Body of pancreas (tissue), 4 donors: ENCODE results near the gene TICAM2.

ENCODE experiments used
- CTCF ChIP-seq, 7 experiments: fragments of 450-650 bp in 4 of 7; fragments of 200-600 bp in 3 of 7; sonication (generic) in 3 of 7; IDR thresholded peaks; one replicate each; pipeline ENCODE4 v1.5.1; 2016 to 2019; ENCODE audit warnings: antibody characterized with exemption in 7 of 7
- POLR2A ChIP-seq, 3 donors: fragments of 450-650 bp; IDR thresholded peaks; one replicate each; pipeline ENCODE4 v1.6.1; 2016; ENCODE audit warnings: antibody characterized with exemption in 3 of 3, mild to moderate bottlenecking in 2 of 3

GRCh38 chr5:115571441-115571878 is 30.8 kb downstream of the TICAM2 start:
- TF ChIP-seq POLR2A (IDR thresholded peaks at IDR 0.05) (peak in 1 of 3 donors; percentile 18), CTCF (IDR thresholded peaks at IDR 0.05) (peak in 3 of 7 experiments; percentile 14 to 27 (median 20))
